Uterus (tissue), 4 donors: ENCODE measurements around the gene BCAR1. TPM values are rescaled to one million over a fixed set of nuclear protein-coding genes. Genes with fewer than 3 reads are reported as not detected.

Experiments
- DNase-seq, 2 donors: peaks; one replicate each; pipeline ENCODE4 v3.0.0-alpha.2; 2019 to 2020
- H3K27ac ChIP-seq, 2 donors: fragments of 200-600 bp; sonication (generic); 1 replicate in 1 of 2; 2 replicates in 1 of 2; pipeline ENCODE4 v1.5.1; 2016 to 2018
- H3K27me3 ChIP-seq, 2 donors: fragments of 200-600 bp; sonication (generic); one replicate each; pipeline ENCODE4 v1.5.1; 2018 to 2019; ENCODE audit warnings: control low read depth in 1 of 2
- H3K36me3 ChIP-seq, 2 donors: fragments of 200-600 bp; sonication (generic); one replicate each; pipeline ENCODE4 v1.5.1; 2019; ENCODE audit warnings: control low read depth in 1 of 2
- H3K4me1 ChIP-seq, 2 donors: fragments of 200-600 bp; sonication (generic); one replicate each; pipeline ENCODE4 v1.5.1; 2018 to 2019; ENCODE audit warnings: control low read depth in 1 of 2
- H3K4me3 ChIP-seq, 2 donors: fragments of 200-600 bp; sonication (generic); 1 replicate in 1 of 2; 2 replicates in 1 of 2; pipeline ENCODE4 v1.5.1; 2018 to 2019; ENCODE audit warnings: mild to moderate bottlenecking in 1 of 2
- H3K9me3 ChIP-seq, 2 donors: fragments of 200-600 bp; sonication (generic); one replicate each; pipeline ENCODE4 v1.5.1; 2019; ENCODE audit warnings: control low read depth in 1 of 2
- CTCF ChIP-seq, 4 experiments: fragments of 200-600 bp in 2 of 4; fragments of 450-650 bp in 2 of 4; sonication (generic) in 2 of 4; IDR thresholded peaks; one replicate each; pipeline ENCODE4 v1.5.1; 2016 to 2019; ENCODE audit warnings: antibody characterized with exemption in 4 of 4, mild to moderate bottlenecking in 2 of 4, moderate library complexity in 1 of 4
- POLR2A ChIP-seq, 2 donors: fragments of 450-650 bp; IDR thresholded peaks; one replicate each; pipeline ENCODE4 v1.6.1; 2016; ENCODE audit warnings: antibody characterized with exemption in 2 of 2, mild to moderate bottlenecking in 1 of 2, moderate library complexity in 1 of 2
- intact Hi-C: fragments of 100-400 bp; cut with DNase I; formaldehyde crosslinking; loops from one replicate; pipeline ENCODE4 v1.15.1; 2023; ENCODE audit warnings: low total_unique reads
- total RNA-seq, 4 donors: library from RNA; depleted of rRNA in 3 of 4; stranded (reverse); fragments of >200 nt in 3 of 4; gene quantifications; one replicate each; pipeline versions ENCODE4 v1.1.0 to v1.2.4, GENCODE V29; 2014 to 2023
- donor health status: DM: yes; HTN: yes; CAD: no.

Gene BCAR1
- total RNA-seq, 4 donors from 2014 or later, result 42.8 to 104 (median 47.2) TPM

GRCh38 chr16:75228143-75228976 is 23.1 kb downstream of the BCAR1 start:
- intact Hi-C loops, result no loop called here
- no peak for DNase-seq
- Histone ChIP-seq H3K4me1 (peaks cover 0 to under 1% of the 10 kb centered on the region in 2 donors), H3K27ac (no peak overlapping the region), H3K4me3 (no peak overlapping the region), H3K36me3 (no peaks in the 10 kb centered on the region), H3K27me3 (no peaks in the 10 kb centered on the region), H3K9me3 (no peaks in the 10 kb centered on the region)
- TF ChIP-seq POLR2A (IDR thresholded peaks at IDR 0.05) (no peak), CTCF (IDR thresholded peaks at IDR 0.05) (no peak)

GRCh38 chr16:75227361-75228142 is 23.9 kb downstream of the BCAR1 start:
- no peaks in the 10 kb centered on the region for H3K36me3 ChIP-seq
- H3K4me3 ChIP-seq, result no peak overlapping the region
- intact Hi-C loops, result no loop called here
- H3K27ac ChIP-seq, result no peak overlapping the region
- no peaks in the 10 kb centered on the region for H3K9me3 ChIP-seq
- TF ChIP-seq CTCF (IDR thresholded peaks at IDR 0.05), result no peak
- no peak for TF ChIP-seq POLR2A (IDR thresholded peaks at IDR 0.05)
- H3K27me3 ChIP-seq, result no peaks in the 10 kb centered on the region
- peak; percentile 15 to 22 for DNase-seq
- no peaks in the 10 kb centered on the region for H3K4me1 ChIP-seq

- H3K4me1 ChIP-seq, result no peaks in the 10 kb centered on the region
- intact Hi-C loops, result no loop called here
Measured at GRCh38 chr16:75226550-75227360, 24.7 kb downstream of the BCAR1 start.

GRCh38 chr16:75225678-75226515 is 25.5 kb downstream of the BCAR1 start:
- Histone ChIP-seq H3K36me3 (no peaks in the 10 kb centered on the region), H3K27ac (no peak overlapping the region), H3K9me3 (no peaks in the 10 kb centered on the region), H3K4me3 (no peak overlapping the region), H3K27me3 (no peaks in the 10 kb centered on the region), H3K4me1 (no peaks in the 10 kb centered on the region)
- DNase-seq, result peak; percentile 17 to 22
- intact Hi-C loops, result no loop called here
- TF ChIP-seq CTCF (IDR thresholded peaks at IDR 0.05) (no peak), POLR2A (IDR thresholded peaks at IDR 0.05) (no peak)

More at GRCh38 chr16:75226550-75227360, 24.7 kb downstream of the BCAR1 start:
- TF ChIP-seq CTCF (IDR thresholded peaks at IDR 0.05) (no peak), POLR2A (IDR thresholded peaks at IDR 0.05) (no peak)
- Histone ChIP-seq H3K4me3 (no peak overlapping the region), H3K9me3 (no peaks in the 10 kb centered on the region), H3K36me3 (no peaks in the 10 kb centered on the region), H3K27ac (no peak overlapping the region), H3K27me3 (no peaks in the 10 kb centered on the region)
- peak in 1 of 2 donors; percentile 15 for DNase-seq
